GM12878 (cell line): ENCODE data around the gene RRM2. TPM values are rescaled to one million over a fixed set of nuclear protein-coding genes. Genes with fewer than 3 reads are reported as not detected.

Experiments
- ATAC-seq: fragments of 200-7000 bp; cut with Tn5 transposase; 3 replicates; pipeline ENCODE4 v1.9.1; 2020; ENCODE audit warnings: mild to moderate bottlenecking, moderate library complexity
- BruUV-seq: library from RNA; stranded (reverse); fragments of 400-500 nt; replicated peaks from 2 replicates; lab custom pipeline; 2021; lab: Mats Ljungman, UMichigan
- CTCF ChIA-PET: fragments of 300-600 bp; sonication (Branson Sonifier 250); formaldehyde crosslinking; extraction: SDS; loops from one replicate; lab custom pipeline; 2021; ENCODE audit warnings: inconsistent platforms; lab: Yijun Ruan, JAX
- POLR2A ChIA-PET: fragments of 350-600 bp; formaldehyde crosslinking; extraction: SDS; loops from one replicate; lab custom pipeline; 2021; ENCODE audit warnings: inconsistent platforms; lab: Charles Lee
- RAD21 ChIA-PET: fragments of 300-600 bp; sonication (Branson Sonifier 250); formaldehyde crosslinking; loops from one replicate; lab custom pipeline; 2023; ENCODE audit warnings: antibody characterized with exemption; ENCODE audit not compliant: unreplicated experiment; lab: Charles Lee
- SMC1A ChIA-PET: fragments of 300-600 bp; sonication (Branson Sonifier 250); formaldehyde crosslinking; loops from one replicate; lab custom pipeline; 2023; ENCODE audit not compliant: unreplicated experiment, uncharacterized antibody; lab: Charles Lee
- DNase-seq: peaks from one replicate; pipeline ENCODE4 v3.0.0-alpha.2; 2011; ENCODE audit warnings: low read depth, low spot score
- FAIRE-seq: peaks from 3 replicates; lab custom pipeline; 2011; peaks lifted over from hg19 to GRCh38; lab: Jason Lieb, UNC
- H2AFZ ChIP-seq: 2 replicates; pipeline ENCODE4 v1.6.0; 2011; ENCODE audit warnings: low read depth, low read length, control low read depth; ENCODE audit not compliant: control insufficient read depth
- H3K27ac ChIP-seq: 2 replicates; pipeline ENCODE4 v1.5.1; 2011; ENCODE audit warnings: control low read depth; ENCODE audit not compliant: control insufficient read depth, insufficient read depth
- H3K27me3 ChIP-seq, 2 experiments: replicated peaks in 1 of 2; 2 replicates each; pipeline versions ENCODE4 v1.6.0 to v1.6.1; 2011; ENCODE audit warnings: low read length in 1 of 2; ENCODE audit not compliant: control insufficient read depth in 2 of 2, insufficient read depth in 2 of 2
- H3K36me3 ChIP-seq, 2 experiments: 2 replicates each; pipeline ENCODE4 v1.5.1; 2011; ENCODE audit warnings: low read length in 1 of 2; ENCODE audit not compliant: control insufficient read depth in 2 of 2, insufficient read depth in 2 of 2
- H3K4me1 ChIP-seq: 2 replicates; pipeline ENCODE4 v1.6.1; 2011; ENCODE audit warnings: mild to moderate bottlenecking, low read length, moderate library complexity, mixed read lengths; ENCODE audit not compliant: control insufficient read depth, insufficient read depth
- H3K4me2 ChIP-seq: 2 replicates; pipeline ENCODE4 v1.6.0; 2011; ENCODE audit warnings: control low read depth; ENCODE audit not compliant: control insufficient read depth, insufficient read depth
- H3K4me3 ChIP-seq: fragments of 200-600 bp; sonication (generic); 2 replicates; pipeline ENCODE4 v1.5.1; 2016
- H3K79me2 ChIP-seq: 2 replicates; pipeline ENCODE4 v1.6.0; 2011; ENCODE audit warnings: low read length; ENCODE audit not compliant: control insufficient read depth, insufficient read depth
- H3K9ac ChIP-seq: 2 replicates; pipeline ENCODE4 v1.8.0; 2011; ENCODE audit warnings: low read length, control low read depth, mixed read lengths; ENCODE audit not compliant: control insufficient read depth, insufficient read depth
- H3K9me3 ChIP-seq: replicated peaks from 3 replicates; pipeline ENCODE4 v1.5.1; 2011; ENCODE audit warnings: mild to moderate bottlenecking, low read length; ENCODE audit not compliant: control insufficient read depth, insufficient read depth
- H4K20me1 ChIP-seq: 2 replicates; pipeline ENCODE4 v1.6.0; 2011; ENCODE audit not compliant: control insufficient read depth, insufficient read depth
- HDGF ChIP-seq: fragments of 450-650 bp; IDR thresholded peaks from 2 replicates; pipeline ENCODE4 v1.6.1; 2016; ENCODE audit warnings: antibody characterized with exemption
- JUND ChIP-seq: IDR thresholded peaks from 2 replicates; pipeline ENCODE4 v1.6.1; 2012; ENCODE audit warnings: low read depth, mild to moderate bottlenecking, low read length, improper control_type of control experiment, moderate library complexity
- MTA3 ChIP-seq: IDR thresholded peaks from 2 replicates; pipeline ENCODE4 v1.6.1; 2012; ENCODE audit warnings: low read length, inconsistent platforms, borderline replicate concordance
- MYC ChIP-seq: IDR thresholded peaks from 2 replicates; pipeline ENCODE4 v1.6.1; 2011; ENCODE audit warnings: mild to moderate bottlenecking, low read length, moderate library complexity, inconsistent platforms; ENCODE audit not compliant: insufficient read depth, insufficient replicate concordance, insufficient read length, severe bottlenecking
- PAX5 ChIP-seq: IDR thresholded peaks from 2 replicates; pipeline ENCODE4 v1.6.1; 2011; ENCODE audit warnings: low read depth, low read length, borderline replicate concordance
- YY1 ChIP-seq: IDR thresholded peaks from 2 replicates; pipeline ENCODE4 v1.6.1; 2011; ENCODE audit warnings: low read depth, mild to moderate bottlenecking, low read length
- ZBED1 ChIP-seq: IDR thresholded peaks from 2 replicates; pipeline ENCODE4 v1.6.1; 2016; ENCODE audit warnings: borderline replicate concordance
- ZNF217 ChIP-seq: fragments of 450-650 bp; IDR thresholded peaks from 2 replicates; pipeline ENCODE4 v1.6.1; 2017; ENCODE audit warnings: antibody characterized with exemption, mild to moderate bottlenecking
- ZNF622 ChIP-seq: fragments of 450-650 bp; IDR thresholded peaks from 2 replicates; pipeline ENCODE4 v1.6.1; 2017; ENCODE audit warnings: mild to moderate bottlenecking, inconsistent platforms
- WGBS: methylation state at CpG from one replicate; pipeline ENCODE4 v1.1.6; 2016; ENCODE audit warnings: low lambda C conversion rate; ENCODE audit not compliant: insufficient replicate concordance, insufficient coverage; ENCODE audit errors: missing lambda C conversion rate; 5-methylcytosine and 5-hydroxymethylcytosine counted together
- in situ Hi-C: fragments of 300-500 bp; cut with MboI; formaldehyde crosslinking; loops from 9 replicates; pipeline ENCODE4 v1.14.3; 2018; ENCODE audit warnings: mixed read lengths
- intact Hi-C: fragments of 100-400 bp; cut with micrococcal nuclease; formaldehyde crosslinking; loops from one replicate; pipeline ENCODE4 v1.14.2; 2022; ENCODE audit not compliant: unreplicated experiment
- polyA plus RNA-seq, 11 experiments: library from polyadenylated mRNA; depleted of rRNA in 4 of 11; unstranded in 6 of 11; stranded (reverse) in 5 of 11; fragments of >200 nt; fragmentation: Nextera tagmentation in 4 of 11; fragmentation: Illumina TruSeq in 1 of 11; extraction: Ambion mirVana in 4 of 11; extraction: Trizol in 1 of 11; gene quantifications; 1 replicate in 1 of 11; 2 replicates in 10 of 11; pipeline versions ENCODE4 v1.2.1 to v1.2.3, GENCODE V29; 2011 to 2016; ENCODE audit warnings: inconsistent platforms in 2 of 11, missing spikeins in 2 of 11, low read depth in 1 of 11
- total RNA-seq, 4 experiments: library from RNA; depleted of rRNA in 3 of 4; stranded (reverse); fragments of >200 nt in 3 of 4; fragmentation: Illumina TruSeq in 1 of 4; extraction: Trizol in 1 of 4; gene quantifications; 2 replicates each; pipeline versions ENCODE4 v1.2.1 to v1.2.3, GENCODE V29; 2013 to 2021
- TF ChIP-seq, protein P1 (sequence below): fragments of 150-350 bp; IDR thresholded peaks from 2 replicates; pipeline ENCODE4 v1.6.1; 2016; ENCODE audit warnings: low read depth, low read length
- TF ChIP-seq, protein P2 (sequence below): fragments of 450-650 bp; IDR thresholded peaks from 2 replicates; pipeline ENCODE4 v1.6.1; 2016; ENCODE audit warnings: mild to moderate bottlenecking, moderate library complexity, borderline replicate concordance
- TF ChIP-seq, protein P3 (sequence below): fragments of 450-650 bp; formaldehyde crosslinking; IDR thresholded peaks from 2 replicates; pipeline ENCODE4 v1.4.0; 2020; ENCODE audit warnings: mild to moderate bottlenecking, moderate library complexity

Gene RRM2
- total and polyA plus RNA-seq, 10 of the 15 experiments (the other 5 are each of a cell fraction or from before 2014, with no cell fraction given): 54.4 to 771 (median 159) TPM

- TF ChIP-seq, protein P1, sequence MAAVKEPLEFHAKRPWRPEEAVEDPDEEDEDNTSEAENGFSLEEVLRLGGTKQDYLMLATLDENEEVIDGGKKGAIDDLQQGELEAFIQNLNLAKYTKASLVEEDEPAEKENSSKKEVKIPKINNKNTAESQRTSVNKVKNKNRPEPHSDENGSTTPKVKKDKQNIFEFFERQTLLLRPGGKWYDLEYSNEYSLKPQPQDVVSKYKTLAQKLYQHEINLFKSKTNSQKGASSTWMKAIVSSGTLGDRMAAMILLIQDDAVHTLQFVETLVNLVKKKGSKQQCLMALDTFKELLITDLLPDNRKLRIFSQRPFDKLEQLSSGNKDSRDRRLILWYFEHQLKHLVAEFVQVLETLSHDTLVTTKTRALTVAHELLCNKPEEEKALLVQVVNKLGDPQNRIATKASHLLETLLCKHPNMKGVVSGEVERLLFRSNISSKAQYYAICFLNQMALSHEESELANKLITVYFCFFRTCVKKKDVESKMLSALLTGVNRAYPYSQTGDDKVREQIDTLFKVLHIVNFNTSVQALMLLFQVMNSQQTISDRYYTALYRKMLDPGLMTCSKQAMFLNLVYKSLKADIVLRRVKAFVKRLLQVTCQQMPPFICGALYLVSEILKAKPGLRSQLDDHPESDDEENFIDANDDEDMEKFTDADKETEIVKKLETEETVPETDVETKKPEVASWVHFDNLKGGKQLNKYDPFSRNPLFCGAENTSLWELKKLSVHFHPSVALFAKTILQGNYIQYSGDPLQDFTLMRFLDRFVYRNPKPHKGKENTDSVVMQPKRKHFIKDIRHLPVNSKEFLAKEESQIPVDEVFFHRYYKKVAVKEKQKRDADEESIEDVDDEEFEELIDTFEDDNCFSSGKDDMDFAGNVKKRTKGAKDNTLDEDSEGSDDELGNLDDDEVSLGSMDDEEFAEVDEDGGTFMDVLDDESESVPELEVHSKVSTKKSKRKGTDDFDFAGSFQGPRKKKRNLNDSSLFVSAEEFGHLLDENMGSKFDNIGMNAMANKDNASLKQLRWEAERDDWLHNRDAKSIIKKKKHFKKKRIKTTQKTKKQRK: no peak
- no peak for TF ChIP-seq ZNF217
- TF ChIP-seq, protein P2, sequence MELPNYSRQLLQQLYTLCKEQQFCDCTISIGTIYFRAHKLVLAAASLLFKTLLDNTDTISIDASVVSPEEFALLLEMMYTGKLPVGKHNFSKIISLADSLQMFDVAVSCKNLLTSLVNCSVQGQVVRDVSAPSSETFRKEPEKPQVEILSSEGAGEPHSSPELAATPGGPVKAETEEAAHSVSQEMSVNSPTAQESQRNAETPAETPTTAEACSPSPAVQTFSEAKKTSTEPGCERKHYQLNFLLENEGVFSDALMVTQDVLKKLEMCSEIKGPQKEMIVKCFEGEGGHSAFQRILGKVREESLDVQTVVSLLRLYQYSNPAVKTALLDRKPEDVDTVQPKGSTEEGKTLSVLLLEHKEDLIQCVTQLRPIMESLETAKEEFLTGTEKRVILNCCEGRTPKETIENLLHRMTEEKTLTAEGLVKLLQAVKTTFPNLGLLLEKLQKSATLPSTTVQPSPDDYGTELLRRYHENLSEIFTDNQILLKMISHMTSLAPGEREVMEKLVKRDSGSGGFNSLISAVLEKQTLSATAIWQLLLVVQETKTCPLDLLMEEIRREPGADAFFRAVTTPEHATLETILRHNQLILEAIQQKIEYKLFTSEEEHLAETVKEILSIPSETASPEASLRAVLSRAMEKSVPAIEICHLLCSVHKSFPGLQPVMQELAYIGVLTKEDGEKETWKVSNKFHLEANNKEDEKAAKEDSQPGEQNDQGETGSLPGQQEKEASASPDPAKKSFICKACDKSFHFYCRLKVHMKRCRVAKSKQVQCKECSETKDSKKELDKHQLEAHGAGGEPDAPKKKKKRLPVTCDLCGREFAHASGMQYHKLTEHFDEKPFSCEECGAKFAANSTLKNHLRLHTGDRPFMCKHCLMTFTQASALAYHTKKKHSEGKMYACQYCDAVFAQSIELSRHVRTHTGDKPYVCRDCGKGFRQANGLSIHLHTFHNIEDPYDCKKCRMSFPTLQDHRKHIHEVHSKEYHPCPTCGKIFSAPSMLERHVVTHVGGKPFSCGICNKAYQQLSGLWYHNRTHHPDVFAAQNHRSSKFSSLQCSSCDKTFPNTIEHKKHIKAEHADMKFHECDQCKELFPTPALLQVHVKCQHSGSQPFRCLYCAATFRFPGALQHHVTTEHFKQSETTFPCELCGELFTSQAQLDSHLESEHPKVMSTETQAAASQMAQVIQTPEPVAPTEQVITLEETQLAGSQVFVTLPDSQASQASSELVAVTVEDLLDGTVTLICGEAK: no peak
These were observed 28.9 kb downstream of the RRM2 start (continued) for GRCh38 chr2:10151462-10151861.

- Histone ChIP-seq H3K9me3 (no peaks in the 10 kb centered on the region), H2AFZ (no peak overlapping the region), H3K79me2 (no peaks in the 10 kb centered on the region), H3K4me3 (no peak overlapping the region), H3K9ac (no peak overlapping the region), H3K36me3 (peaks cover 0 to 15% of the 10 kb centered on the region in 2 experiments; a peak in 2 of 4 replicates), H3K27me3 (no peaks in the 10 kb centered on the region), H4K20me1 (no peaks in the 10 kb centered on the region), H3K4me2 (no peak overlapping the region), H3K27ac (no peak overlapping the region), H3K4me1 (no peaks in the 10 kb centered on the region)
- FAIRE-seq (no peak), DNase-seq (no peak), ATAC-seq (0 out of 3 replicates have a peak, but pooled peaks have one; percentile 31)
- WGBS: 73% methylated on average over 4 of the region's 4 CpGs
- BruUV-seq: no TSS peak
- intact Hi-C loops (no loop called here), in situ Hi-C loops (no loop called here)
- ChIA-PET RAD21 (no interaction called here), SMC1A (interaction anchor here (0.6 kb wide), 1 partner anchor 85 kb away, joined by 3 read pairs; no protein-coding TSS in a partner anchor), CTCF (interaction anchor here (1.5 to 3.7 kb wide), 3 partner anchors 32 to 278 kb away, joined by 4 to 20 read pairs (median 13); no protein-coding TSS in a partner anchor), POLR2A (interaction anchor here (0.6 to 0.8 kb wide), 2 partner anchors 168 to 252 kb away, joined by 3 read pairs; no protein-coding TSS in a partner anchor)
- TF ChIP-seq YY1 (no peak), MYC (no peak), ZNF622 (no peak), JUND (no peak), HDGF (no peak), MTA3 (no peak), PAX5 (no peak), ZBED1 (no peak)
- TF ChIP-seq, protein P3, sequence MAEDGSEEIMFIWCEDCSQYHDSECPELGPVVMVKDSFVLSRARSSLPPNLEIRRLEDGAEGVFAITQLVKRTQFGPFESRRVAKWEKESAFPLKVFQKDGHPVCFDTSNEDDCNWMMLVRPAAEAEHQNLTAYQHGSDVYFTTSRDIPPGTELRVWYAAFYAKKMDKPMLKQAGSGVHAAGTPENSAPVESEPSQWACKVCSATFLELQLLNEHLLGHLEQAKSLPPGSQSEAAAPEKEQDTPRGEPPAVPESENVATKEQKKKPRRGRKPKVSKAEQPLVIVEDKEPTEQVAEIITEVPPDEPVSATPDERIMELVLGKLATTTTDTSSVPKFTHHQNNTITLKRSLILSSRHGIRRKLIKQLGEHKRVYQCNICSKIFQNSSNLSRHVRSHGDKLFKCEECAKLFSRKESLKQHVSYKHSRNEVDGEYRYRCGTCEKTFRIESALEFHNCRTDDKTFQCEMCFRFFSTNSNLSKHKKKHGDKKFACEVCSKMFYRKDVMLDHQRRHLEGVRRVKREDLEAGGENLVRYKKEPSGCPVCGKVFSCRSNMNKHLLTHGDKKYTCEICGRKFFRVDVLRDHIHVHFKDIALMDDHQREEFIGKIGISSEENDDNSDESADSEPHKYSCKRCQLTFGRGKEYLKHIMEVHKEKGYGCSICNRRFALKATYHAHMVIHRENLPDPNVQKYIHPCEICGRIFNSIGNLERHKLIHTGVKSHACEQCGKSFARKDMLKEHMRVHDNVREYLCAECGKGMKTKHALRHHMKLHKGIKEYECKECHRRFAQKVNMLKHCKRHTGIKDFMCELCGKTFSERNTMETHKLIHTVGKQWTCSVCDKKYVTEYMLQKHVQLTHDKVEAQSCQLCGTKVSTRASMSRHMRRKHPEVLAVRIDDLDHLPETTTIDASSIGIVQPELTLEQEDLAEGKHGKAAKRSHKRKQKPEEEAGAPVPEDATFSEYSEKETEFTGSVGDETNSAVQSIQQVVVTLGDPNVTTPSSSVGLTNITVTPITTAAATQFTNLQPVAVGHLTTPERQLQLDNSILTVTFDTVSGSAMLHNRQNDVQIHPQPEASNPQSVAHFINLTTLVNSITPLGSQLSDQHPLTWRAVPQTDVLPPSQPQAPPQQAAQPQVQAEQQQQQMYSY: no peak
These were observed 34.8 kb downstream of the RRM2 start for GRCh38 chr2:10157293-10157692.
